ENCODE results near the gene DNAL1. TPM values are rescaled to one million over a fixed set of nuclear protein-coding genes. Genes with fewer than 3 reads are reported as not detected.

DNAL1 gene
- total and polyA plus RNA-seq, 2 experiments from 2014 or later: 12.2 to 19.4 TPM

DNA sequence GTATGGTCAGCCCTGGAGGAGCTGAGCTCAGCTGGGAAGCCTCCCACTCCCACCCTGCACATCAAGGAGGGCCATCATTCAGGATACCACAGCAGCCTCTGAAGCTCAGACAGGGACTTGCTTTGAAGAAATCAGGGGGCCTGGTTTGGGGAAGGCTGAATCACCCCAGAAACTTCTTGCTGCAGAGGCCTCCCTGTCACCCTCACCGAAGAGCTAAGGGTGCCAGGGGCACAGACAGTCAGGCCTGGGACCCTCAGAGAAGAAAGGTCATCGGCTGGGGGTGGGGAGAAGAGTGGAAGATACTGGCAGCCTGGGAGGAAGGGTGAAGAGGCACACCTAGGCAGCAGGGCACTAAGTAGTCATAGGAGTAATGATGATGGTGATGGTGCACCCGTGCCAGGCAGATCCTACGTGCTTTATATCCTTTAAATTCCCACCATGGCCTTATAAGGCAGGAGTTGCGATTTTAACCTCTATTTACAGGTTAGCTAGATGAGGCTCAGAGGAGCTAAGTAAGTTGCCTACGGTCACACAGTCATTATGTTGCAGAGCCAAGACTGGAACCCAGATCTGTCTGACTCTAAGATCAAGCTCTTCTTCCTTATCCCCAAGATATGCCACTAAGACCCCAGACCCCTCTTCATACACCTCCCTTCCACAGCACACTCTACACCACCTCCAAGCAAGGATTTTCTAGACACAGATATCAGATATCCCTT lies 97.9 kb downstream of the DNAL1 start:
- peaks cover 52% of the 10 kb centered on the region for H3K4me1 ChIP-seq (ENCODE audit: low read depth)
- no peak overlapping the region for H3K27ac ChIP-seq
- TF ChIP-seq CTCF (IDR thresholded peaks at IDR 0.05; ENCODE audit: low read depth, low read length): no peak
- no peaks in the 10 kb centered on the region for H3K9me3 ChIP-seq (ENCODE audit: low read depth)
- no peak for DNase-seq (ENCODE audit: low read depth in 1 of 2, low spot score in 1 of 2)
- H3K4me3 ChIP-seq: no peak overlapping the region
- no peaks in the 10 kb centered on the region for H3K27me3 ChIP-seq
- H3K36me3 ChIP-seq: peaks cover 9% of the 10 kb centered on the region

GRCh38 chr14:73743431-73743931 lies 98.7 kb downstream of the DNAL1 start:
- Histone ChIP-seq H3K27me3 (no peaks in the 10 kb centered on the region), H3K9me3 (ENCODE audit: low read depth) (no peaks in the 10 kb centered on the region), H3K4me3 (no peak overlapping the region), H3K4me1 (ENCODE audit: low read depth) (peaks cover 52% of the 10 kb centered on the region), H3K36me3 (peaks cover 5% of the 10 kb centered on the region), H3K27ac (no peak overlapping the region)
- peak in 1 of 2 donors; percentile 38 for DNase-seq (ENCODE audit: low read depth in 1 of 2, low spot score in 1 of 2)
- no peak for TF ChIP-seq CTCF (IDR thresholded peaks at IDR 0.05; ENCODE audit: low read depth, low read length)

DNA sequence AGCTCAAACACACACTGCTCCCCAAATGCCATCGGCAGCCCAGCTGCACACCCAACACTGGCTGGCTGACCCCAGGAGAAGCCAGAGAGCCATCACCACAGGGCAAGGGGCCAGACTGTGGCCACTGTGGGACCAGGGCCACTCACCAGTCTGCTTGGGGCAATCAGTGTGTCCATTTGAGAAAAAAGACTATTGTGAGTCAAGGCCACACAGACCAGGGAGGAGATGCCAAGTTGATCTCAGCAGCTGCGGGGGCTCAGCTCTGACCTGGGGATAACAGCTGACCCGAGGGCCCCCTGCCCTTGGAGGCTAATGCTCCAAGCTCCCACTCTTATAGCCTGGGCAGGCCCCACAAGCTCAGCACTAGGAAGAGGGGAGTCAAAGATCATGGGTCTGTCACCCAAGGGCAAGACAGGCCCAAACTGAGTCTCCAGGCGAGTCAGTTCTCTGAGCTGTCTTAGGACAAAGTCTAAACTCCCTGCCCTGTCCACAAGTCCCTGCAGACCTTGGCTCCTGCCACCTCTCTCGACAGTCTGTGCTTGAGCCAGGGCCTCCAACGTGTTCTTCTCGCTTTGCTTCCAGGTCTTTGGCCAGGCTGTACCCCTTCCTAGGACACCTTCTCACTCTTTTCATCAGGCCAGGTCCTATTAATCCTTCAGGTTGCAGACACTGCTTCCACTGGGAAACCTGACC lies 99.5 kb downstream of the DNAL1 start:
- H3K27me3 ChIP-seq: no peaks in the 10 kb centered on the region
- no peak overlapping the region for H3K4me3 ChIP-seq
- no peak for TF ChIP-seq CTCF (IDR thresholded peaks at IDR 0.05; ENCODE audit: low read depth, low read length)
- H3K4me1 ChIP-seq (ENCODE audit: low read depth): peaks cover 52% of the 10 kb centered on the region
- no peak for DNase-seq (ENCODE audit: low read depth in 1 of 2, low spot score in 1 of 2)
- H3K36me3 ChIP-seq: no peaks in the 10 kb centered on the region
- no peak overlapping the region for H3K27ac ChIP-seq
- H3K9me3 ChIP-seq (ENCODE audit: low read depth): no peaks in the 10 kb centered on the region

DNA sequence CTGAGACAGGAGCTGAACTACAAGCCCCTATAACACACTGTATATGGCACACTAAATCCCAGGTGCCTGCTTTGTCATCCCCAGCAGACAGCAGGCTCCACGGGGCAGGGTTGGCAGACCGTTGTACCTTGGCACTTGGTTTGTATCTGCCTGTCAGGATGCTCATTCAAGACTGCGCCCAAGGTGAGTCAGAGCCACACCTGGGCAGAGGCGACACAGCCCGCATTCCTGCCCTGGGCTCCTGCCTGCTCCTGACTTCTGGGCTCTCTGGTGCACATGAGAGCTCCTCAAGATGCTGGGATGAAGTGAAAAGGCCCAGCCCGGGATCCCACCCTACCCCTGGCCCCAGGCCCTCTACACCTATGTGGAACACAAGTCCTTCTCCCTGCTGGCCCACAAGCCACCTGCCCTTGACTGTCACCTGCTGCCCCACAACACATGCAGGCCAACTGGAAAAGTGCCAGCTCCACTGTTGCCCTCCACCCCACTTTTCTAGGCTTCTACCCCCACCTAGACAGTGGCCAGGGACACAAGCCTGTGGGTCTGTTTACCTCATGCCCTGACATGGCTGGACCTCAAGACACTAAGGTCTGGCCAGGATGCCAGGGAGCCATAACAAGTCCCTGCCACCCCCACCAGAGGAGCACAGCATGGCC lies 100.2 kb downstream of the DNAL1 start:
- H3K27ac ChIP-seq: no peak overlapping the region
- peaks cover 56% of the 10 kb centered on the region for H3K4me1 ChIP-seq (ENCODE audit: low read depth)
- DNase-seq (ENCODE audit: low read depth in 1 of 2, low spot score in 1 of 2): no peak
- no peaks in the 10 kb centered on the region for H3K36me3 ChIP-seq
- H3K4me3 ChIP-seq: no peak overlapping the region
- no peak for TF ChIP-seq CTCF (IDR thresholded peaks at IDR 0.05; ENCODE audit: low read depth, low read length)
- no peaks in the 10 kb centered on the region for H3K27me3 ChIP-seq
- no peaks in the 10 kb centered on the region for H3K9me3 ChIP-seq (ENCODE audit: low read depth)

GRCh38 chr14:73745571-73746519 lies 101.1 kb downstream of the DNAL1 start:
- no peaks in the 10 kb centered on the region for H3K27me3 ChIP-seq
- no peak overlapping the region for H3K27ac ChIP-seq
- H3K4me3 ChIP-seq: no peak overlapping the region
- no peaks in the 10 kb centered on the region for H3K9me3 ChIP-seq (ENCODE audit: low read depth)
- no peak for TF ChIP-seq CTCF (IDR thresholded peaks at IDR 0.05; ENCODE audit: low read depth, low read length)
- no peaks in the 10 kb centered on the region for H3K36me3 ChIP-seq
- H3K4me1 ChIP-seq (ENCODE audit: low read depth): peaks cover 55% of the 10 kb centered on the region
- DNase-seq (ENCODE audit: low read depth in 1 of 2, low spot score in 1 of 2): no peak

Data from cardiac muscle cell (in vitro differentiated cells and primary cell).